CD4-positive, CD25-positive, alpha-beta regulatory T cell (primary cell): Measurements from ENCODE around the gene UBE2F. TPM values are rescaled to one million over a fixed set of nuclear protein-coding genes. Genes with fewer than 3 reads are reported as not detected.

ENCODE experiments used
- ATAC-seq, 2 donors: fragments of 150-1000 bp; cut with Tn5 transposase; one replicate each; pipeline ENCODE4 v1.10.0; 2021; ENCODE audit warnings: low read depth in 2 of 2, moderate number of reproducible peaks in 2 of 2, moderate library complexity in 1 of 2
- DNase-seq, 3 donors: peaks; one replicate each; pipeline versions ENCODE4 v3.0.0 to v3.0.0-alpha.2; 2012 to 2022; ENCODE audit warnings: mixed read lengths in 1 of 3
- H3K27ac ChIP-seq: one replicate; pipeline ENCODE4 v1.7.0; 2013; ENCODE audit warnings: mild to moderate bottlenecking, low read length; ENCODE audit not compliant: insufficient read depth, poor library complexity, severe bottlenecking
- H3K27me3 ChIP-seq: one replicate; pipeline ENCODE4 v1.7.0; 2013; ENCODE audit warnings: low read length; ENCODE audit not compliant: control insufficient read depth, insufficient read depth
- H3K36me3 ChIP-seq: one replicate; pipeline ENCODE4 v1.7.0; 2013; ENCODE audit warnings: mild to moderate bottlenecking, low read length, moderate library complexity; ENCODE audit not compliant: control insufficient read depth, insufficient read depth
- H3K4me1 ChIP-seq: 2 replicates; pipeline ENCODE4 v1.7.0; 2013; ENCODE audit warnings: mild to moderate bottlenecking, low read length; ENCODE audit not compliant: insufficient read depth, control insufficient read depth, poor library complexity, severe bottlenecking
- H3K4me3 ChIP-seq: one replicate; pipeline ENCODE4 v1.7.0; 2013; ENCODE audit warnings: low read depth, mild to moderate bottlenecking, low read length, moderate library complexity
- H3K9me3 ChIP-seq, 2 experiments: 1 replicate in 1 of 2; 2 replicates in 1 of 2; pipeline ENCODE4 v1.7.0; 2013; ENCODE audit warnings: low read length in 2 of 2, mild to moderate bottlenecking in 1 of 2, moderate library complexity in 1 of 2; ENCODE audit not compliant: control insufficient read depth in 2 of 2
- H3K27ac Mint-ChIP-seq, 3 donors: one replicate each; pipeline ENCODE4 v1.8.0; 2020 to 2022; ENCODE audit warnings: mild to moderate bottlenecking in 3 of 3, mixed read lengths in 3 of 3, moderate library complexity in 2 of 3
- H3K27me3 Mint-ChIP-seq: one replicate; pipeline ENCODE4 v1.8.0; 2022; ENCODE audit warnings: mild to moderate bottlenecking, mixed read lengths
- H3K36me3 Mint-ChIP-seq: one replicate; pipeline ENCODE4 v1.8.0; 2020; ENCODE audit warnings: mixed read lengths
- H3K4me1 Mint-ChIP-seq, 4 donors: one replicate each; pipeline ENCODE4 v1.8.0; 2020 to 2022; ENCODE audit warnings: mixed read lengths in 4 of 4, mild to moderate bottlenecking in 1 of 4
- H3K4me3 Mint-ChIP-seq, 4 donors: one replicate each; pipeline ENCODE4 v1.8.0; 2020 to 2022; ENCODE audit warnings: mild to moderate bottlenecking in 4 of 4, mixed read lengths in 4 of 4, moderate library complexity in 3 of 4
- H3K9me3 Mint-ChIP-seq, 7 donors: one replicate each; pipeline ENCODE4 v1.8.0; 2020 to 2022; ENCODE audit warnings: mixed read lengths in 7 of 7, mild to moderate bottlenecking in 3 of 7, moderate library complexity in 2 of 7
- polyA plus RNA-seq, 4 donors: library from polyadenylated mRNA; unstranded; fragments of 300-500 nt; fragmentation: Illumina TruSeq; gene quantifications; one replicate each; pipeline ENCODE4 v1.2.3, GENCODE V29; 2021
- total RNA-seq: library from RNA; stranded (reverse); gene quantifications from one replicate; pipeline ENCODE4 v1.2.3, GENCODE V29; 2022

UBE2F gene
- total and polyA plus RNA-seq, 5 donors from 2014 or later: 44.3 to 137 (median 105) TPM

DNA sequence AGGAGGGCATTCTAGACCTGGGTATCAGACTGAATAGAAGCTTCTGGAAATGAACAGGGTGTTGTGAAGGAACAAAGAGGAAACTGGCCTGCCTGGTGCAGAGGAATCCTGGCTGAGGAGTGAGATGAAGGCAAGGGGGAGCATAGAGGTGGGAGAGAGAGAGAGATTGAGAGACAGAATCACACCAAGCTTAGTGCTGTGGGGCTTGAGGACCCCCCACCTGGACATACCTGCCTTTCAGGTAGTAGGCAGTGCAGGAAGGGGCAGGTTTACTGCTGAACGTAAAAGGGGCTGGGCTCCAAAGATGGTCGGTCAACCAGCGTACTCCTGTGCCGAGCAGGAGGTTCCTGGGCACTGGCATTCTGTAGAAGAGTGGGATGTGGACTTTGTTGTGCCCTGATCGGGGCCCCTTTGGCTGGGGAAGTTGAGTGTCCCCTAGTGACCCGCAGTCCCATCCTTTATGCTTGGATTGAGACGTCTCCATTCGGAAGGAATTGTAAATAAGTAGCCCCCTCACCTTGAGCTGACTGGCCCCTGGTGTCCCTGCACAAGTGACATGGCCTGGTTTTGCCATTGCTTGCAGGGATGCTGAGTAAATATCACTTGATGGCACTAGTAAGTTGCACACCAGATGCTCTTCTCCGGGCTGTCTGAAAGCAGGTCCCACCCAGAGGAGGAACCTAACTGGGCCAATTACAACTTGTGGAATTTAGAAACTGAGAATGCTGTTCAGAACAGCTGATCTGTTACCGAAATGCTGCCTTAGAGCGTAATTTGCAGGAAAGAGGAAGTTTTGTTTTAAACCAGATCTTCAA is 1.4 kb downstream of the UBE2F start:
- peaks cover 21 to 45% (median 38%) of the 10 kb centered on the region in 4 donors for H3K4me1 Mint-ChIP-seq
- DNase-seq (peak in 2 of 3 donors; percentile 59 to 78), ATAC-seq (peak; percentile 23 to 30)
- H3K36me3 Mint-ChIP-seq: peaks cover 6% of the 10 kb centered on the region
- peak overlapping the region; percentile 33 for H3K27ac ChIP-seq
- H3K4me3 ChIP-seq: peak overlapping the region; percentile 80
- peaks cover 1% of the 10 kb centered on the region for H3K36me3 ChIP-seq
- H3K27me3 Mint-ChIP-seq: peaks cover 11% of the 10 kb centered on the region
- H3K27ac Mint-ChIP-seq: peak overlapping the region; percentile 69 to 93 (median 86)
- H3K27me3 ChIP-seq: no peaks in the 10 kb centered on the region
- peaks cover 0 to 4% (median 0%) of the 10 kb centered on the region in 7 donors for H3K9me3 Mint-ChIP-seq
- peaks cover 35% of the 10 kb centered on the region for H3K4me1 ChIP-seq
- no peaks in the 10 kb centered on the region for H3K9me3 ChIP-seq
- H3K4me3 Mint-ChIP-seq: peak overlapping the region; percentile 86 to 97 (median 90)

DNA sequence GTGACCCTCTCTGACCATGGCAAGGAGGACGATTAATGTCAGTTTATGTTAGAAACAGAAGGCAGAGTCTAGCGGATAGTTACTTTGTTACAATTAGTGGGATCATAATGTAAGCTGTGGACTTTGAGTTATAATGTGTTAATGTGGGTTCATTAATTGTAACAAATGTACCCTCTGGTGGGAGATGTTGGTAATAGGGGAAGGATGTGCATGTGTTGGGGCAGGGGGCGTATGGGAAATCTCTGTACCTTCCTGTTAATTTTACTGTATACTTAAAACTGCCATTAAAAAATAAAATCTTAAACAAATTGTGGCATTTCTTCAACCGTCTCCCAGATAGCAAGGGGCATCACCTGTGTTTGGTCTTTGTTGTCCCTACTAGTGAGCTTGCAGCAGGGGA is 4.8 kb downstream of the UBE2F start:
- no peak overlapping the region for H3K4me3 Mint-ChIP-seq
- Histone ChIP-seq H3K4me3 (no peak overlapping the region), H3K9me3 (no peaks in the 10 kb centered on the region), H3K27ac (no peak overlapping the region), H3K36me3 (peaks cover 18% of the 10 kb centered on the region), H3K27me3 (no peaks in the 10 kb centered on the region), H3K4me1 (peaks cover 30% of the 10 kb centered on the region)
- H3K27me3 Mint-ChIP-seq: peaks cover 11% of the 10 kb centered on the region
- H3K4me1 Mint-ChIP-seq: peaks cover 20 to 45% (median 34%) of the 10 kb centered on the region in 4 donors
- ATAC-seq: no peak
- no peak for DNase-seq
- peaks cover 0 to 5% (median 0%) of the 10 kb centered on the region in 7 donors for H3K9me3 Mint-ChIP-seq
- H3K27ac Mint-ChIP-seq: no peak overlapping the region
- H3K36me3 Mint-ChIP-seq: peaks cover 10% of the 10 kb centered on the region

DNA sequence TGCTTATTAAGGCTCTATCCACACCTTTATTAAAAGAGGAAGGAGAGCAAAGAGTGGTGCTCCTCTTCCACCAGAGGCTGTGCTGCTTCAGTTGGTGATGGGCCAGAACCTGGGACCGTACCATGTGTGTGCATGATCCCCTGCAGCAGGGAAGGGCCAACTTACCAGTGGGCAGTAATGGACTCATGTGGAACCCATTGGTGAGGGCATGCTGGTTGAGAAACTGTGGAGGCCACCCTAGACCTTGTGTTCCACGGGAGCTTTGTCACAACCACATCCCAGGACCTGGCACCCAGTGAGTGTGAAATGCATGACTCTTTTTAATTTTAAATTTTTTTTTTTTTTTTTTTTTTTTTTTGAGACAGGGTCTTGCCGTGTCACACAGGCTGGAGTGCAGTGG is 5.4 kb downstream of the UBE2F start:
- H3K4me3 Mint-ChIP-seq: no peak overlapping the region
- H3K4me1 Mint-ChIP-seq: peaks cover 20 to 49% (median 34%) of the 10 kb centered on the region in 4 donors

DNA sequence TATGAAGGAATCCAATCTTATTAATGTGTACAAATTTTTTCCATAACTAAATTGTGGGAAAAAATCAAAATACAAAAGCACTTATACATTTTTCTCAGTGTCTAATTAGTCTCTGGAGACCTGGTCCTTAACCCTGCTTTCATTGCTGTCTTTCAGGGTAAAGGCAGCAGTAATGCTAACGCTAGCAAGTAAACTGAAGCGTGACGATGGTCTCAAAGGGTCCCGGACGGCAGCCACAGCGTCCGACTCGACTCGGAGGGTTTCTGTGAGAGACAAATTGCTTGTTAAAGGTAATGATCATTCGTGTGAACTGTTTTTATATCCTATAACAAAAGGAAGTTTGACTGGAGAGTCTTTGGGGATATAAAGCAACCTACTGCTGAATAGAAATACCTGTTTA is 6.1 kb downstream of the UBE2F start:
- peaks cover 25% of the 10 kb centered on the region for H3K4me1 ChIP-seq
- H3K27ac ChIP-seq: no peak overlapping the region
- peaks cover 18% of the 10 kb centered on the region for H3K36me3 ChIP-seq
- ATAC-seq: no peak
- Mint-ChIP-seq H3K9me3 (peaks cover 0 to 5% (median 0%) of the 10 kb centered on the region in 7 donors), H3K27ac (no peak overlapping the region), H3K4me1 (peaks cover 17 to 51% (median 34%) of the 10 kb centered on the region in 4 donors), H3K4me3 (no peak overlapping the region), H3K36me3 (peaks cover 17% of the 10 kb centered on the region), H3K27me3 (peaks cover 5% of the 10 kb centered on the region)
- no peaks in the 10 kb centered on the region for H3K9me3 ChIP-seq
- H3K27me3 ChIP-seq: no peaks in the 10 kb centered on the region
- H3K4me3 ChIP-seq: no peak overlapping the region
- DNase-seq: no peak

More for the DNA sequence above, 5.4 kb downstream of the UBE2F start:
- H3K36me3 ChIP-seq: peaks cover 18% of the 10 kb centered on the region
- H3K4me1 ChIP-seq: peaks cover 30% of the 10 kb centered on the region
- DNase-seq: no peak
- no peak overlapping the region for H3K4me3 ChIP-seq
- H3K27ac Mint-ChIP-seq: no peak overlapping the region
- ATAC-seq: no peak
- H3K36me3 Mint-ChIP-seq: peaks cover 10% of the 10 kb centered on the region
- H3K27me3 ChIP-seq: no peaks in the 10 kb centered on the region
- no peak overlapping the region for H3K27ac ChIP-seq
- H3K27me3 Mint-ChIP-seq: peaks cover 11% of the 10 kb centered on the region
- peaks cover 0 to 5% (median 0%) of the 10 kb centered on the region in 7 donors for H3K9me3 Mint-ChIP-seq
- no peaks in the 10 kb centered on the region for H3K9me3 ChIP-seq

DNA sequence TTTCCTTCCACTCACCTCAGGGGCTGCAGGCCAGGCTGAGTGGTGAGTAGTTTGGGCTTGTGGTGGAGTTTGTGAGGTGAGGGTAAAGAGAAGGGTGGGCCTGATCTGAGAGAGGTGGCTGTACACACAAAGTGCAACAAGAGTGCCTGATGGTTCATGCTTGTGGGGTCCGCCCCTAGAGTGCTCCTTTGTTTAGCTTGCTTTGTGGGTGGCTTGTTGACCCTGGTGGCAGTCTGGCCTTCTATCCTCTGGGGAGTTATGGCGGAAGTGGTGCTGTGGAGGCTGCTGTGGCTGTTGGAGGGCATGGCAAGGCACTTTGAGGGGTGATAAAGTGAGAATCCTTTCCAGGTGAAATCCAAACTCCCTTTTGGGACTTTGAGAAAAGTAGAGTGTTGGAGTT is 10.6 kb downstream of the UBE2F start:
- Histone ChIP-seq H3K36me3 (peaks cover 18% of the 10 kb centered on the region), H3K4me3 (no peak overlapping the region), H3K27ac (no peak overlapping the region), H3K27me3 (no peaks in the 10 kb centered on the region), H3K9me3 (no peaks in the 10 kb centered on the region), H3K4me1 (peaks cover 16% of the 10 kb centered on the region)
- peak overlapping the region in 1 of 4 donors; percentile 12 for H3K4me3 Mint-ChIP-seq
- ATAC-seq: no peak
- H3K4me1 Mint-ChIP-seq: peaks cover 10 to 49% (median 26%) of the 10 kb centered on the region in 4 donors
- peaks cover 0 to 3% (median 0%) of the 10 kb centered on the region in 7 donors for H3K9me3 Mint-ChIP-seq
- H3K27ac Mint-ChIP-seq: peak overlapping the region in 1 of 3 donors; percentile 32
- H3K36me3 Mint-ChIP-seq: peaks cover 24% of the 10 kb centered on the region
- DNase-seq: no peak
- no peaks in the 10 kb centered on the region for H3K27me3 Mint-ChIP-seq

DNA sequence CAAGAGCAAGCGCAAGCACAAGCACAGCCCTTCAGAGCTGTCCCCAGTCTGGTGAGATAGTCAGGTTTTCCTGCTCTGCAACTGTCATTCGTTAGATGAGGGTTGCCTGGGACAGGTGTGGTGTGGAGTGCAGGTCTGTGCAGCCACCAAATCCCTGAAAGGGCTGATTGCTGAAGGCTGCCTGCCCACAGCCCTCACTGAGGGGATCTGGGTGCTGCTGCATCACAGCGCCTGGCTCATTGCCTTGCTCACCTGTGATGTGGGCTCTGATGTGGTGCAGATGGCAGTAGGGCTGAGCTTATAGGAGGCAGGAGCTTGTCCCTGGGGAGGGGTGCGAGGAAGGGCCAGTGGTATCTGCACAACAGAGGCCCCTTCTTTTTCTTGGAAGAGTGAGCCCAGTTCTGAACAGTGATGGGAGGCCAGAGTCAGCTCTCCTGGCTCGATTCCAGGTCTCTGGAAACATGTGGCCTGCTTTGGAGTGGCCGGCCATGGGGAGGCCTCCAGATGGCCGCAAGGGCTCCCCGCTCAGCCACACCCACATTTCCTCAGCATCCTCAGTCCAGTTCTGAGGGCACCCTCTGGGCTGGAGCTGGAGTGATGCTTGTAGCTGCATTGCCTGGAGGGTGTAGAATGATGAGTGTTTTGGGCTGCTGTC is 11.4 kb downstream of the UBE2F start:
- peak overlapping the region in 1 of 3 donors; percentile 32 for H3K27ac Mint-ChIP-seq
- peaks cover 0 to 3% (median 0%) of the 10 kb centered on the region in 7 donors for H3K9me3 Mint-ChIP-seq
- Histone ChIP-seq H3K27me3 (no peaks in the 10 kb centered on the region), H3K9me3 (no peaks in the 10 kb centered on the region), H3K27ac (no peak overlapping the region), H3K4me1 (peaks cover 16% of the 10 kb centered on the region), H3K36me3 (peaks cover 17% of the 10 kb centered on the region), H3K4me3 (no peak overlapping the region)
- H3K36me3 Mint-ChIP-seq: peaks cover 24% of the 10 kb centered on the region
- H3K4me3 Mint-ChIP-seq: peak overlapping the region in 2 of 4 donors; percentile 12 to 28
- ATAC-seq: no peak
- no peaks in the 10 kb centered on the region for H3K27me3 Mint-ChIP-seq
- peaks cover 10 to 52% (median 26%) of the 10 kb centered on the region in 4 donors for H3K4me1 Mint-ChIP-seq
- DNase-seq: no peak

DNA sequence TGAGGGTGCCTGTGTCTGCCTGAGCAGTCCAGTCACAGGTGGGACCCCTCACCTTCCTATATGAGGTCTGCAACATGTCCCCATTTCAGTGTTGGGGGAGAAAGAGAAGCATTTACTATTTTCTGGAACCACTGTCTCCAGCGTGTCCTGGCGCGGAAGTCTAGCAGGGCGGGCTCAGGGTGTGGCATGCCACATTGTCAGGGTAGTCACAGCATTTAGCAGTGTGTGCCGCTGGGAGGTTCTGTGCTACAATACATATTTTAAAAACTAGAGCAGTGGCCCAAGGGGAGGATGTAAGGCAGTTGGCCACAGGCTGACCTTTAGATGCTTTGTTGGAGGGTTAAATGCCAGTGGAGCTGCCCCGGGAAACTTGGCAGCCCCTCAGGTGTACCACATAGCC is 12.5 kb downstream of the UBE2F start:
- Histone ChIP-seq H3K4me3 (no peak overlapping the region), H3K36me3 (peaks cover 12% of the 10 kb centered on the region), H3K27ac (no peak overlapping the region), H3K4me1 (peaks cover 16% of the 10 kb centered on the region), H3K9me3 (no peaks in the 10 kb centered on the region), H3K27me3 (no peaks in the 10 kb centered on the region)
- no peak for ATAC-seq
- DNase-seq: no peak
- Mint-ChIP-seq H3K4me1 (peaks cover 5 to 64% (median 36%) of the 10 kb centered on the region in 4 donors), H3K9me3 (peaks cover 0 to 3% (median 0%) of the 10 kb centered on the region in 7 donors), H3K27ac (peak overlapping the region in 2 of 3 donors; percentile 42 to 79), H3K36me3 (peaks cover 30% of the 10 kb centered on the region), H3K27me3 (no peaks in the 10 kb centered on the region), H3K4me3 (peak overlapping the region in 1 of 4 donors; percentile 38)
